NCI-H2227 (cell line): ENCODE measurements around the gene STKLD1.
A peak's percentile ranks its signal among the peaks of the same experiment; 100 is the strongest.

Source experiments
- DNase-seq: peaks from one replicate; lab custom pipeline; 2025; ENCODE audit not compliant: unreplicated experiment; lab: John Stamatoyannopoulos, UW

STKLD1 gene

GRCh38 chr9:133344979-133345378, 31.2 kb upstream of the STKLD1 start:
- DNase-seq, result no peak

- DNase-seq, result no peak
Measured at GRCh38 chr9:133345596-133345995, 30.6 kb upstream of the STKLD1 start.

GRCh38 chr9:133346021-133346785, 30.0 kb upstream of the STKLD1 start:
- no peak for DNase-seq

- peak; percentile 39 for DNase-seq
Measured at GRCh38 chr9:133347515-133347984, 28.6 kb upstream of the STKLD1 start.

GRCh38 chr9:133347985-133348717, 28.0 kb upstream of the STKLD1 start, which contains the start of the genes MED22 and RPL7A:
TSS of gene MED22 (minus strand) at chr9:133348131. CDS start at chr9:133346662, 1,469 bp downstream.
TSS of gene RPL7A (plus strand) at chr9:133348218. CDS start at chr9:133348244, 26 bp downstream.
- peak; percentile 94 for DNase-seq

- no peak for DNase-seq
Measured at GRCh38 chr9:133348718-133349573, 27.2 kb upstream of the STKLD1 start.

GRCh38 chr9:133349965-133350616, 26.1 kb upstream of the STKLD1 start:
- DNase-seq, result no peak

GRCh38 chr9:133351526-133351907, 24.6 kb upstream of the STKLD1 start:
- DNase-seq, result no peak

GRCh38 chr9:133351908-133352634, 24.1 kb upstream of the STKLD1 start:
- DNase-seq, result peak; percentile 14

- DNase-seq, result no peak
Measured at GRCh38 chr9:133352635-133353340, 23.4 kb upstream of the STKLD1 start.

GRCh38 chr9:133353548-133353947, 22.6 kb upstream of the STKLD1 start:
- no peak for DNase-seq

- DNase-seq, result no peak
Measured at GRCh38 chr9:133354766-133355165, 21.4 kb upstream of the STKLD1 start.

- no peak for DNase-seq
Measured at GRCh38 chr9:133355881-133356357, 20.2 kb upstream of the STKLD1 start.

GRCh38 chr9:133356391-133357091, 19.6 kb upstream of the STKLD1 start, which contains the start of the genes SURF1 and SURF2:
TSS of gene SURF1 (minus strand) at chr9:133356487. CDS start at chr9:133356453, 34 bp downstream.
TSS of gene SURF2 (plus strand) at chr9:133356550. CDS start at chr9:133356593, 43 bp downstream.
- peak; percentile 85 for DNase-seq

GRCh38 chr9:133357656-133358055, 18.5 kb upstream of the STKLD1 start:
- no peak for DNase-seq

GRCh38 chr9:133359399-133360175, 16.6 kb upstream of the STKLD1 start:
- peak; percentile 18 for DNase-seq
